WTC11 (cell line): ENCODE results near the gene NACC2. TPM values are rescaled to one million over a fixed set of nuclear protein-coding genes. Genes with fewer than 3 reads are reported as not detected.

ENCODE experiments used
- ATAC-seq: fragments of 200-7000 bp; cut with Tn5 transposase; 2 replicates; pipeline ENCODE4 v1.10.0; 2021; ENCODE audit warnings: mild to moderate bottlenecking, moderate library complexity
- CTCF ChIA-PET: fragments of 300-600 bp; sonication (Branson Sonifier 250); formaldehyde crosslinking; loops from one replicate; lab custom pipeline; 2021; ENCODE audit warnings: antibody characterized with exemption; lab: Charles Lee
- POLR2A ChIA-PET: fragments of 350-600 bp; sonication (Branson Sonifier 250); formaldehyde crosslinking; loops from one replicate; lab custom pipeline; 2021; ENCODE audit warnings: antibody characterized with exemption; lab: Charles Lee
- DNase-seq: peaks from one replicate; pipeline ENCODE4 v3.0.0; 2021; ENCODE audit warnings: low spot score
- H3K27ac Mint-ChIP-seq: 2 replicates; pipeline ENCODE4 v1.8.0; 2021; ENCODE audit warnings: mixed read lengths
- H3K27me3 Mint-ChIP-seq: 2 replicates; pipeline ENCODE4 v1.8.0; 2021; ENCODE audit warnings: low read depth, mild to moderate bottlenecking, moderate library complexity, mixed read lengths
- H3K36me3 Mint-ChIP-seq: 2 replicates; pipeline ENCODE4 v1.8.0; 2021; ENCODE audit warnings: mixed read lengths
- H3K4me1 Mint-ChIP-seq: 2 replicates; pipeline ENCODE4 v1.8.0; 2022; ENCODE audit warnings: mixed read lengths
- H3K4me3 Mint-ChIP-seq: 2 replicates; pipeline ENCODE4 v1.8.0; 2021; ENCODE audit warnings: mild to moderate bottlenecking, moderate library complexity, mixed read lengths
- H3K9me3 Mint-ChIP-seq: 2 replicates; pipeline ENCODE4 v1.8.0; 2021; ENCODE audit warnings: mixed read lengths
- ATF6 ChIP-seq: sonication (generic); formaldehyde crosslinking; IDR thresholded peaks from 2 replicates; pipeline ENCODE4 v1.8.1; 2023; ENCODE audit warnings: mild to moderate bottlenecking, missing genetic modification reagents
- CBFB ChIP-seq: sonication (generic); formaldehyde crosslinking; IDR thresholded peaks from 2 replicates; pipeline ENCODE4 v1.8.1; 2022; ENCODE audit warnings: mild to moderate bottlenecking, low read depth, missing genetic modification reagents
- CTCF ChIP-seq: fragments of 200-600 bp; IDR thresholded peaks from 2 replicates; pipeline ENCODE4 v1.8.0; 2022; ENCODE audit warnings: antibody characterized with exemption
- ESRRA ChIP-seq: sonication (generic); formaldehyde crosslinking; IDR thresholded peaks from 2 replicates; pipeline ENCODE4 v1.8.1; 2022; ENCODE audit warnings: mild to moderate bottlenecking, missing genetic modification reagents, borderline replicate concordance
- GABPB1 ChIP-seq: sonication (generic); formaldehyde crosslinking; IDR thresholded peaks from 2 replicates; pipeline ENCODE4 v1.8.1; 2023; ENCODE audit warnings: mild to moderate bottlenecking, missing genetic modification reagents
- HMGXB4 ChIP-seq: sonication (generic); formaldehyde crosslinking; IDR thresholded peaks from 2 replicates; pipeline ENCODE4 v1.8.1; 2023; ENCODE audit warnings: mild to moderate bottlenecking, moderate library complexity, missing genetic modification reagents
- MAX ChIP-seq: sonication (generic); formaldehyde crosslinking; IDR thresholded peaks from 2 replicates; pipeline ENCODE4 v1.8.0; 2022; ENCODE audit warnings: mild to moderate bottlenecking, missing genetic modification reagents
- MXD4 ChIP-seq: fragments of 250-450 bp; sonication (Bioruptor Pico); IDR thresholded peaks from 2 replicates; pipeline ENCODE4 v1.8.0; 2021; ENCODE audit warnings: mild to moderate bottlenecking, moderate library complexity, borderline replicate concordance
- NR2C2 ChIP-seq: sonication (generic); formaldehyde crosslinking; IDR thresholded peaks from 2 replicates; pipeline ENCODE4 v1.8.0; 2022; ENCODE audit warnings: mild to moderate bottlenecking, missing genetic modification reagents
- TCF7 ChIP-seq: sonication (generic); formaldehyde crosslinking; IDR thresholded peaks from 2 replicates; pipeline ENCODE4 v1.8.0; 2022; ENCODE audit warnings: mild to moderate bottlenecking, low read depth, missing genetic modification reagents, moderate library complexity
- TEAD1 ChIP-seq: sonication (generic); formaldehyde crosslinking; IDR thresholded peaks from 2 replicates; pipeline ENCODE4 v1.8.0; 2022; ENCODE audit warnings: mild to moderate bottlenecking, missing genetic modification reagents
- TEAD4 ChIP-seq: sonication (generic); formaldehyde crosslinking; IDR thresholded peaks from 2 replicates; pipeline ENCODE4 v1.8.0; 2022; ENCODE audit warnings: mild to moderate bottlenecking, missing genetic modification reagents
- ZNF317 ChIP-seq: sonication (generic); formaldehyde crosslinking; IDR thresholded peaks from 2 replicates; pipeline ENCODE4 v1.8.1; 2023; ENCODE audit warnings: low read depth, mild to moderate bottlenecking, moderate library complexity, missing genetic modification reagents, borderline replicate concordance
- ZNF396 ChIP-seq: fragments of 250-450 bp; sonication (Bioruptor Pico); IDR thresholded peaks from 2 replicates; pipeline ENCODE4 v1.8.0; 2021; ENCODE audit warnings: mild to moderate bottlenecking, moderate library complexity, borderline replicate concordance
- ZNF423 ChIP-seq: fragments of 250-450 bp; sonication (Bioruptor Pico); IDR thresholded peaks from 2 replicates; pipeline ENCODE4 v2.1.2; 2022; ENCODE audit warnings: mild to moderate bottlenecking, moderate library complexity
- ZNF425 ChIP-seq: fragments of 250-450 bp; sonication (Bioruptor Pico); conservative IDR thresholded peaks from 2 replicates; pipeline ENCODE4 v1.9.0; 2021; ENCODE audit warnings: mild to moderate bottlenecking
- ZNF671 ChIP-seq: fragments of 250-450 bp; sonication (Bioruptor Pico); IDR thresholded peaks from 2 replicates; pipeline ENCODE4 v1.8.0; 2021; ENCODE audit warnings: mild to moderate bottlenecking
- total RNA-seq: library from RNA; stranded (reverse); gene quantifications from 3 replicates; pipeline ENCODE4 v1.2.3, GENCODE V29; 2021
- TF ChIP-seq, protein P1 (sequence below): fragments of 250-450 bp; sonication (Bioruptor Pico); IDR thresholded peaks from 2 replicates; pipeline ENCODE4 v2.1.2; 2022; ENCODE audit warnings: mild to moderate bottlenecking, moderate library complexity
- TF ChIP-seq, protein P2 (sequence below): sonication (generic); formaldehyde crosslinking; IDR thresholded peaks from 2 replicates; pipeline ENCODE4 v1.8.1; 2023; ENCODE audit warnings: mild to moderate bottlenecking, missing genetic modification reagents, borderline replicate concordance
- TF ChIP-seq, protein P3 (sequence below): sonication (generic); formaldehyde crosslinking; IDR thresholded peaks from 2 replicates; pipeline ENCODE4 v1.8.0; 2022; ENCODE audit warnings: mild to moderate bottlenecking, missing genetic modification reagents

Gene NACC2
- total RNA-seq, 1 experiment from 2014 or later: 17.1 TPM

DNA sequence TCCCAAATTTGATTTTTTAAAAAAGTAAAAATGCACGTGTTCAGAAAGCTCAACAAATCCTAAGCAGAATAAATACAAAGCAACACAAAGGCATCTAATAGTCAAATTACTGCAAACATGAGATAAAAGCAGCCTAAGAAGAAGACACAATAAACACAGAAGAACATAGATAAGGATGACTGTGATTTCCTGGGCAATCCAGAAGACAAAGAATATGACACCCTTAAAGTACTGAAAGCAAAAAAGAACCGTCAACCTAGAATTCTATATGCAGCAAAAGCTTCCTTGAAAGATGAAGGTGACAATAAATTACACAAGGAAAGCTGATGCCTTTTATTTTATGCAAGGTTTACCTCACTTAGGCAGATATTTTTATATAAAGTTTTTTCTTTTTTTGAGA, 58.2 kb downstream of the NACC2 start:
- Mint-ChIP-seq H3K27me3 (no peaks in the 10 kb centered on the region), H3K9me3 (peaks cover 25% of the 10 kb centered on the region), H3K36me3 (peaks cover 26% of the 10 kb centered on the region), H3K4me3 (no peak overlapping the region), H3K27ac (no peak overlapping the region), H3K4me1 (peaks cover 2% of the 10 kb centered on the region; the same call in 1 of the 2 replicates)
- DNase-seq (no peak), ATAC-seq (no peak)
- ChIA-PET CTCF (no interaction called here), POLR2A (no interaction called here)
- TF ChIP-seq, protein P1, sequence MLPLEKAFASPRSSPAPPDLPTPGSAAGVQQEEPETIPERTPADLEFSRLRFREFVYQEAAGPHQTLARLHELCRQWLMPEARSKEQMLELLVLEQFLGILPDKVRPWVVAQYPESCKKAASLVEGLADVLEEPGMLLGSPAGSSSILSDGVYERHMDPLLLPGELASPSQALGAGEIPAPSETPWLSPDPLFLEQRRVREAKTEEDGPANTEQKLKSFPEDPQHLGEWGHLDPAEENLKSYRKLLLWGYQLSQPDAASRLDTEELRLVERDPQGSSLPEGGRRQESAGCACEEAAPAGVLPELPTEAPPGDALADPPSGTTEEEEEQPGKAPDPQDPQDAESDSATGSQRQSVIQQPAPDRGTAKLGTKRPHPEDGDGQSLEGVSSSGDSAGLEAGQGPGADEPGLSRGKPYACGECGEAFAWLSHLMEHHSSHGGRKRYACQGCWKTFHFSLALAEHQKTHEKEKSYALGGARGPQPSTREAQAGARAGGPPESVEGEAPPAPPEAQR: no peak
- TF ChIP-seq TEAD1: no peak
- no peak for TF ChIP-seq TEAD4 (CRISPR knock-in tag)
- TF ChIP-seq HMGXB4 (CRISPR knock-in tag): no peak
- no peak for TF ChIP-seq MAX (CRISPR knock-in tag)
- TF ChIP-seq, protein P2, sequence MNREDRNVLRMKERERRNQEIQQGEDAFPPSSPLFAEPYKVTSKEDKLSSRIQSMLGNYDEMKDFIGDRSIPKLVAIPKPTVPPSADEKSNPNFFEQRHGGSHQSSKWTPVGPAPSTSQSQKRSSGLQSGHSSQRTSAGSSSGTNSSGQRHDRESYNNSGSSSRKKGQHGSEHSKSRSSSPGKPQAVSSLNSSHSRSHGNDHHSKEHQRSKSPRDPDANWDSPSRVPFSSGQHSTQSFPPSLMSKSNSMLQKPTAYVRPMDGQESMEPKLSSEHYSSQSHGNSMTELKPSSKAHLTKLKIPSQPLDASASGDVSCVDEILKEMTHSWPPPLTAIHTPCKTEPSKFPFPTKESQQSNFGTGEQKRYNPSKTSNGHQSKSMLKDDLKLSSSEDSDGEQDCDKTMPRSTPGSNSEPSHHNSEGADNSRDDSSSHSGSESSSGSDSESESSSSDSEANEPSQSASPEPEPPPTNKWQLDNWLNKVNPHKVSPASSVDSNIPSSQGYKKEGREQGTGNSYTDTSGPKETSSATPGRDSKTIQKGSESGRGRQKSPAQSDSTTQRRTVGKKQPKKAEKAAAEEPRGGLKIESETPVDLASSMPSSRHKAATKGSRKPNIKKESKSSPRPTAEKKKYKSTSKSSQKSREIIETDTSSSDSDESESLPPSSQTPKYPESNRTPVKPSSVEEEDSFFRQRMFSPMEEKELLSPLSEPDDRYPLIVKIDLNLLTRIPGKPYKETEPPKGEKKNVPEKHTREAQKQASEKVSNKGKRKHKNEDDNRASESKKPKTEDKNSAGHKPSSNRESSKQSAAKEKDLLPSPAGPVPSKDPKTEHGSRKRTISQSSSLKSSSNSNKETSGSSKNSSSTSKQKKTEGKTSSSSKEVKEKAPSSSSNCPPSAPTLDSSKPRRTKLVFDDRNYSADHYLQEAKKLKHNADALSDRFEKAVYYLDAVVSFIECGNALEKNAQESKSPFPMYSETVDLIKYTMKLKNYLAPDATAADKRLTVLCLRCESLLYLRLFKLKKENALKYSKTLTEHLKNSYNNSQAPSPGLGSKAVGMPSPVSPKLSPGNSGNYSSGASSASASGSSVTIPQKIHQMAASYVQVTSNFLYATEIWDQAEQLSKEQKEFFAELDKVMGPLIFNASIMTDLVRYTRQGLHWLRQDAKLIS: no peak
- TF ChIP-seq GABPB1: no peak
- TF ChIP-seq ESRRA: no peak
- TF ChIP-seq ZNF425 (CRISPR knock-in tag): no peak
- no peak for TF ChIP-seq ZNF317
- no peak for TF ChIP-seq ATF6 (CRISPR knock-in tag)
- TF ChIP-seq CBFB (CRISPR knock-in tag): no peak
- no peak for TF ChIP-seq ZNF396 (CRISPR knock-in tag)
- TF ChIP-seq TCF7 (CRISPR knock-in tag): no peak
- TF ChIP-seq NR2C2: no peak
- no peak for TF ChIP-seq ZNF671 (CRISPR knock-in tag)
- no peak for TF ChIP-seq CTCF
- TF ChIP-seq MXD4 (CRISPR knock-in tag): no peak
- TF ChIP-seq ZNF423 (CRISPR knock-in tag): no peak
- TF ChIP-seq, protein P3, sequence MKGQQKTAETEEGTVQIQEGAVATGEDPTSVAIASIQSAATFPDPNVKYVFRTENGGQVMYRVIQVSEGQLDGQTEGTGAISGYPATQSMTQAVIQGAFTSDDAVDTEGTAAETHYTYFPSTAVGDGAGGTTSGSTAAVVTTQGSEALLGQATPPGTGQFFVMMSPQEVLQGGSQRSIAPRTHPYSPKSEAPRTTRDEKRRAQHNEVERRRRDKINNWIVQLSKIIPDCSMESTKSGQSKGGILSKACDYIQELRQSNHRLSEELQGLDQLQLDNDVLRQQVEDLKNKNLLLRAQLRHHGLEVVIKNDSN (CRISPR knock-in tag): no peak
